Measurements from ENCODE around the gene QSOX2.

- TF ChIP-seq GATA2 (IDR thresholded peaks at IDR 0.05; ENCODE audit: low read depth, low read length) (no peak), GATA3 (IDR thresholded peaks at IDR 0.05; ENCODE audit: low read depth, low read length) (no peak)
Observed at GRCh38 chr9:136208675-136209074, 36.9 kb downstream of the QSOX2 start.
